Gastrocnemius medialis (tissue), 4 donors: ENCODE data around the gene LSM8.

Experiments used
- POLR2A ChIP-seq, 2 donors: fragments of 450-650 bp; IDR thresholded peaks; one replicate each; pipeline ENCODE4 v1.6.1; 2017; ENCODE audit warnings: antibody characterized with exemption in 2 of 2, mild to moderate bottlenecking in 2 of 2, moderate library complexity in 2 of 2
- TF ChIP-seq, protein P1 (sequence below), 5 experiments: fragments of 450-650 bp in 3 of 5; fragments of 200-600 bp in 2 of 5; sonication (generic) in 2 of 5; IDR thresholded peaks in 4 of 5; conservative IDR thresholded peaks in 1 of 5; 1 replicate in 4 of 5; 2 replicates in 1 of 5; pipeline ENCODE4 v1.5.1; 2016 to 2019; ENCODE audit warnings: antibody characterized with exemption in 5 of 5, mild to moderate bottlenecking in 3 of 5, moderate library complexity in 3 of 5

GRCh38 chr7:118222591-118222990 is 38.6 kb downstream of the LSM8 start:
- TF ChIP-seq, protein P1, sequence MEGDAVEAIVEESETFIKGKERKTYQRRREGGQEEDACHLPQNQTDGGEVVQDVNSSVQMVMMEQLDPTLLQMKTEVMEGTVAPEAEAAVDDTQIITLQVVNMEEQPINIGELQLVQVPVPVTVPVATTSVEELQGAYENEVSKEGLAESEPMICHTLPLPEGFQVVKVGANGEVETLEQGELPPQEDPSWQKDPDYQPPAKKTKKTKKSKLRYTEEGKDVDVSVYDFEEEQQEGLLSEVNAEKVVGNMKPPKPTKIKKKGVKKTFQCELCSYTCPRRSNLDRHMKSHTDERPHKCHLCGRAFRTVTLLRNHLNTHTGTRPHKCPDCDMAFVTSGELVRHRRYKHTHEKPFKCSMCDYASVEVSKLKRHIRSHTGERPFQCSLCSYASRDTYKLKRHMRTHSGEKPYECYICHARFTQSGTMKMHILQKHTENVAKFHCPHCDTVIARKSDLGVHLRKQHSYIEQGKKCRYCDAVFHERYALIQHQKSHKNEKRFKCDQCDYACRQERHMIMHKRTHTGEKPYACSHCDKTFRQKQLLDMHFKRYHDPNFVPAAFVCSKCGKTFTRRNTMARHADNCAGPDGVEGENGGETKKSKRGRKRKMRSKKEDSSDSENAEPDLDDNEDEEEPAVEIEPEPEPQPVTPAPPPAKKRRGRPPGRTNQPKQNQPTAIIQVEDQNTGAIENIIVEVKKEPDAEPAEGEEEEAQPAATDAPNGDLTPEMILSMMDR (IDR thresholded peaks at IDR 0.05 in 4 of 5, conservative IDR thresholded peaks at IDR 0.05 in 1 of 5), result no peak
- no peak for TF ChIP-seq POLR2A (IDR thresholded peaks at IDR 0.05)
